ENCODE measurements around the gene SNX9. TPM values are rescaled to one million over a fixed set of nuclear protein-coding genes. Genes with fewer than 3 reads are reported as not detected.

SNX9 gene
- total and polyA plus RNA-seq, 2 of the 8 experiments (the other 6 are each of a cell fraction or from before 2014, with no cell fraction given): 11.8 to 23.2 TPM

DNA sequence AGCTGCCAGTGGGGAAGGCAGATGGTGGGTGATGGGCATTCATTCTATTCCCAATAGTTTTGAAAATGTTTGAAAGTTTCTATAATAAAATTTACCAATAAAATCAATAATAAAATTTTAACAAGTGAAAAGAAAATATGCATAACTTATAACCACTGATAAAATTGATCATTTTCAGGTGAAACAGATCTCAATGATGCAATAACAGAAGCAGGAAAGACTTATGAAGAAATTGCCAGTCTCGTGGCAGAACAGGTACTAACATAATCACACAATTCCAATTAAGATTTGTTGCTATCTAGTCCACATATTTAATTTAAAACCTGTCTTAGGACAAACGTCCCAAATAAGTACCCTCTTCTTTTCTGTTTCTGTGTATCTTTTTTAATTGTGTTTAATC, 112.7 kb downstream of the SNX9 start:
- no peak overlapping the region for H3K4me2 ChIP-seq (ENCODE audit: insufficient read depth in 1 of 2, low read depth in 2 of 2, low read length in 2 of 2)

More for the DNA sequence above, 112.7 kb downstream of the SNX9 start:
- no peak overlapping the region for H3K18ac ChIP-seq (ENCODE audit: extremely low read depth, low read length)
- no peaks in the 10 kb centered on the region for H3K23me2 ChIP-seq (ENCODE audit: low read depth, low read length)
- TF ChIP-seq, protein P1, sequence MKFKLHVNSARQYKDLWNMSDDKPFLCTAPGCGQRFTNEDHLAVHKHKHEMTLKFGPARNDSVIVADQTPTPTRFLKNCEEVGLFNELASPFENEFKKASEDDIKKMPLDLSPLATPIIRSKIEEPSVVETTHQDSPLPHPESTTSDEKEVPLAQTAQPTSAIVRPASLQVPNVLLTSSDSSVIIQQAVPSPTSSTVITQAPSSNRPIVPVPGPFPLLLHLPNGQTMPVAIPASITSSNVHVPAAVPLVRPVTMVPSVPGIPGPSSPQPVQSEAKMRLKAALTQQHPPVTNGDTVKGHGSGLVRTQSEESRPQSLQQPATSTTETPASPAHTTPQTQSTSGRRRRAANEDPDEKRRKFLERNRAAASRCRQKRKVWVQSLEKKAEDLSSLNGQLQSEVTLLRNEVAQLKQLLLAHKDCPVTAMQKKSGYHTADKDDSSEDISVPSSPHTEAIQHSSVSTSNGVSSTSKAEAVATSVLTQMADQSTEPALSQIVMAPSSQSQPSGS (IDR thresholded peaks at IDR 0.05; ENCODE audit: low read length): no peak
- TF ChIP-seq POLR2AphosphoS5 (IDR thresholded peaks at IDR 0.05; ENCODE audit: low read depth, low read length) (no peak), TCF12 (IDR thresholded peaks at IDR 0.05; ENCODE audit: low read depth, low read length) (no peak), SRF (IDR thresholded peaks at IDR 0.05; ENCODE audit: low read depth, low read length) (no peak)
- no peak overlapping the region for H2BK20ac ChIP-seq (ENCODE audit: low read length)
- H3K4ac ChIP-seq (replicated peaks; ENCODE audit: insufficient read length, low read depth, low read length): no peak overlapping the region
- H4K8ac ChIP-seq (ENCODE audit: extremely low read depth, insufficient read depth, low read length): no peak overlapping the region
- FAIRE-seq (no peak), DNase-seq (ENCODE audit: low read depth in 1 of 2, low spot score in 2 of 2) (no peak)
- H2BK12ac ChIP-seq (ENCODE audit: low read depth, low read length): no peak overlapping the region
- H3K79me2 ChIP-seq (ENCODE audit: control insufficient read depth in 1 of 2, insufficient read depth in 2 of 2, low read length in 2 of 2): no peaks in the 10 kb centered on the region
- H2BK120ac ChIP-seq (replicated peaks; ENCODE audit: low read depth, low read length): no peak overlapping the region
- H3K36me3 ChIP-seq (ENCODE audit: control insufficient read depth in 2 of 4, insufficient read depth in 4 of 4, low read length in 3 of 4): peaks cover 5 to 58% (median 31%) of the 10 kb centered on the region in 4 experiments
- H4K91ac ChIP-seq (replicated peaks; ENCODE audit: insufficient read length, low read length): no peak overlapping the region
- no peak overlapping the region for H3K56ac ChIP-seq (replicated peaks; ENCODE audit: insufficient read length, low read depth, low read length)
- POLR2A ChIA-PET (ENCODE audit: partially characterized antibody): no interaction called here
- H4K5ac ChIP-seq (ENCODE audit: insufficient read length, low read depth, low read length): no peak overlapping the region
- no peak overlapping the region for H3K9ac ChIP-seq (replicated peaks in 1 of 4; ENCODE audit: extremely low read depth in 1 of 4, low read depth in 3 of 4, low read length in 3 of 4)
- no peaks in the 10 kb centered on the region for H3K9me3 ChIP-seq (ENCODE audit: insufficient read depth in 2 of 2, low read depth in 1 of 2, low read length in 1 of 2)
- H2BK5ac ChIP-seq (ENCODE audit: low read depth, low read length): no peak overlapping the region
- H2AK5ac ChIP-seq (ENCODE audit: low read depth, low read length): no peak overlapping the region
- H3K27me3 ChIP-seq (replicated peaks in 1 of 4; ENCODE audit: control insufficient read depth in 3 of 4, extremely low read depth in 1 of 4, insufficient read depth in 3 of 4, low read length in 3 of 4): no peaks in the 10 kb centered on the region
- H3K14ac ChIP-seq (ENCODE audit: insufficient read length): no peak overlapping the region
- H3K4me3 ChIP-seq (ENCODE audit: extremely low read depth in 1 of 4, insufficient read depth in 2 of 4, low read depth in 3 of 4, low read length in 4 of 4): no peak overlapping the region
- H2AFZ ChIP-seq (ENCODE audit: low read length): no peak overlapping the region
- H3K79me1 ChIP-seq (ENCODE audit: low read depth, low read length): no peaks in the 10 kb centered on the region; the same call in 1 of the 2 replicates
- WGBS, 2 experiments (ENCODE audit: extremely low coverage in 1 of 2, insufficient coverage in 1 of 2, insufficient read length in 1 of 2, insufficient replicate concordance in 2 of 2, low coverage in 1 of 2, low lambda C conversion rate in 2 of 2, missing lambda C conversion rate in 1 of 2): 86% methylated on average over 2 of the region's 2 CpGs; no CpG with 5 or more reads in 1 of the 2 experiments
- no peak overlapping the region for H3K27ac ChIP-seq (ENCODE audit: low read depth, low read length)
- peaks cover 0 to 2% (median 0%) of the 10 kb centered on the region in 4 experiments; a peak in 1 of 7 replicates for H3K4me1 ChIP-seq (replicated peaks in 1 of 4; ENCODE audit: control insufficient read depth in 3 of 4, insufficient read depth in 4 of 4, low read length in 3 of 4)
- H2BK15ac ChIP-seq (ENCODE audit: low read length): no peak overlapping the region
- no peaks in the 10 kb centered on the region for H4K20me1 ChIP-seq (replicated peaks in 1 of 2; ENCODE audit: control insufficient read depth in 1 of 2, insufficient read depth in 2 of 2, low read length in 2 of 2)
- H3K23ac ChIP-seq (ENCODE audit: insufficient read length): no peak overlapping the region
- CTCF ChIA-PET (ENCODE audit: partially characterized antibody): interaction anchor here (1.0 to 2.6 kb wide), 2 partner anchors 11 to 20 kb away, joined by 5 to 8 read pairs; no protein-coding TSS in a partner anchor

Data from H1 (cell line).